ENCODE results near the gene RARRES2. TPM values are rescaled to one million over a fixed set of nuclear protein-coding genes. Genes with fewer than 3 reads are reported as not detected.
A peak's percentile ranks its signal among the peaks of the same experiment; 100 is the strongest.

The RARRES2 gene
- total RNA-seq, 3 donors from 2014 or later (not counting 1 experiment from before 2014, with no cell fraction given), result not detected

- DNase-seq (no peak), ATAC-seq (no peak)
- intact Hi-C loops (cut with micrococcal nuclease), result no loop called here
- Mint-ChIP-seq H3K4me1 (peaks cover 0 to 11% of the 10 kb centered on the region in 2 donors), H3K27ac (no peak overlapping the region), H3K4me3 (peak overlapping the region; percentile 13), H3K27me3 (ENCODE audit: low read depth in 2 of 2) (peaks cover 33 to 41% of the 10 kb centered on the region in 2 donors), H3K36me3 (no peaks in the 10 kb centered on the region), H3K9me3 (no peaks in the 10 kb centered on the region)
- no peak for TF ChIP-seq CTCF (IDR thresholded peaks at IDR 0.05)
- 96% methylated on average over 9 of the region's 9 CpGs for WGBS (ENCODE audit: insufficient coverage)
- Histone ChIP-seq H3K4me1 (ENCODE audit: control insufficient read depth, insufficient read depth, low read length) (peaks cover 12% of the 10 kb centered on the region), H3K4me3 (ENCODE audit: low read length) (no peak overlapping the region), H3K27me3 (ENCODE audit: control insufficient read depth, insufficient read depth, low read length) (peaks cover 20% of the 10 kb centered on the region), H3K9me3 (ENCODE audit: control insufficient read depth, insufficient read depth, low read length) (peaks cover 4% of the 10 kb centered on the region), H3K36me3 (ENCODE audit: control insufficient read depth, insufficient read depth, low read length) (peaks cover 6% of the 10 kb centered on the region), H3K27ac (ENCODE audit: low read length) (no peak overlapping the region)
These were observed 636 bp upstream of the RARRES2 start for GRCh38 chr7:150342121-150342408.

- no peak for TF ChIP-seq CTCF (IDR thresholded peaks at IDR 0.05)
- Histone ChIP-seq H3K4me1 (ENCODE audit: control insufficient read depth, insufficient read depth, low read length) (peaks cover 12% of the 10 kb centered on the region), H3K9me3 (ENCODE audit: control insufficient read depth, insufficient read depth, low read length) (peaks cover 4% of the 10 kb centered on the region), H3K4me3 (ENCODE audit: low read length) (no peak overlapping the region), H3K27me3 (ENCODE audit: control insufficient read depth, insufficient read depth, low read length) (peaks cover 20% of the 10 kb centered on the region), H3K36me3 (ENCODE audit: control insufficient read depth, insufficient read depth, low read length) (peaks cover 6% of the 10 kb centered on the region), H3K27ac (ENCODE audit: low read length) (no peak overlapping the region)
- intact Hi-C loops (cut with micrococcal nuclease), result no loop called here
- no peak for ATAC-seq
- Mint-ChIP-seq H3K36me3 (no peaks in the 10 kb centered on the region), H3K4me3 (no peak overlapping the region), H3K4me1 (peaks cover 0 to 11% of the 10 kb centered on the region in 2 donors), H3K27ac (no peak overlapping the region), H3K27me3 (ENCODE audit: low read depth in 2 of 2) (peaks cover 25 to 32% of the 10 kb centered on the region in 2 donors), H3K9me3 (no peaks in the 10 kb centered on the region)
- 19% methylated on average over 29 of the region's 29 CpGs for WGBS (ENCODE audit: insufficient coverage)
- no peak for DNase-seq
These were observed 560 bp downstream of the RARRES2 start for GRCh38 chr7:150340875-150341262.

GRCh38 chr7:150340024-150340749, 1.2 kb downstream of the RARRES2 start:
- Histone ChIP-seq H3K9me3 (ENCODE audit: control insufficient read depth, insufficient read depth, low read length) (peaks cover 4% of the 10 kb centered on the region), H3K27me3 (ENCODE audit: control insufficient read depth, insufficient read depth, low read length) (peaks cover 20% of the 10 kb centered on the region), H3K4me3 (ENCODE audit: low read length) (no peak overlapping the region), H3K4me1 (ENCODE audit: control insufficient read depth, insufficient read depth, low read length) (peaks cover 12% of the 10 kb centered on the region), H3K36me3 (ENCODE audit: control insufficient read depth, insufficient read depth, low read length) (peaks cover 6% of the 10 kb centered on the region), H3K27ac (ENCODE audit: low read length) (no peak overlapping the region)
- ATAC-seq, result peak in 1 of 3 donors; percentile 36
- 48% methylated on average over 39 of the region's 39 CpGs for WGBS (ENCODE audit: insufficient coverage)
- Mint-ChIP-seq H3K27ac (no peak overlapping the region), H3K4me3 (no peak overlapping the region), H3K9me3 (no peaks in the 10 kb centered on the region), H3K27me3 (ENCODE audit: low read depth in 2 of 2) (peaks cover 24 to 32% of the 10 kb centered on the region in 2 donors), H3K4me1 (peaks cover 0 to 11% of the 10 kb centered on the region in 2 donors), H3K36me3 (no peaks in the 10 kb centered on the region)
- peak in 1 of 2 donors; percentile 20 for DNase-seq
- intact Hi-C loops (cut with micrococcal nuclease), result no loop called here
- TF ChIP-seq CTCF (IDR thresholded peaks at IDR 0.05), result no peak

GRCh38 chr7:150339409-150339809, 2.0 kb downstream of the RARRES2 start:
- Histone ChIP-seq H3K27ac (ENCODE audit: low read length) (no peak overlapping the region), H3K36me3 (ENCODE audit: control insufficient read depth, insufficient read depth, low read length) (peaks cover 6% of the 10 kb centered on the region), H3K27me3 (ENCODE audit: control insufficient read depth, insufficient read depth, low read length) (peaks cover 18% of the 10 kb centered on the region), H3K9me3 (ENCODE audit: control insufficient read depth, insufficient read depth, low read length) (peaks cover under 1% of the 10 kb centered on the region), H3K4me3 (ENCODE audit: low read length) (no peak overlapping the region), H3K4me1 (ENCODE audit: control insufficient read depth, insufficient read depth, low read length) (peaks cover 12% of the 10 kb centered on the region)
- Mint-ChIP-seq H3K36me3 (no peaks in the 10 kb centered on the region), H3K4me1 (peaks cover 0 to 11% of the 10 kb centered on the region in 2 donors), H3K27ac (no peak overlapping the region), H3K4me3 (no peak overlapping the region), H3K9me3 (no peaks in the 10 kb centered on the region), H3K27me3 (ENCODE audit: low read depth in 2 of 2) (peaks cover 24 to 32% of the 10 kb centered on the region in 2 donors)
- DNase-seq (no peak), ATAC-seq (no peak)
- WGBS (ENCODE audit: insufficient coverage), result 56% methylated on average over 9 of the region's 9 CpGs
- intact Hi-C loops (cut with micrococcal nuclease), result no loop called here
- no peak for TF ChIP-seq CTCF (IDR thresholded peaks at IDR 0.05)

Data from natural killer cell (primary cell).